ENCODE data around the gene NREP. TPM values are rescaled to one million over a fixed set of nuclear protein-coding genes. Genes with fewer than 3 reads are reported as not detected.

The NREP gene
- total and polyA plus RNA-seq, 2 experiments from 2014 or later = 260 to 300 TPM

- TF ChIP-seq ZNF462 (CRISPR knock-in tag; IDR thresholded peaks at IDR 0.05) (no peak), ETS1 (IDR thresholded peaks at IDR 0.05) (no peak)
These were observed 12.5 kb downstream of the NREP start (continued) for GRCh38 chr5:111744455-111744854.

GRCh38 chr5:111743988-111744387 is 13.0 kb downstream of the NREP start:
- no peak overlapping the region for H3K27ac ChIP-seq (ENCODE audit: low read depth)
- peak overlapping the region; percentile 21; the same call in 1 of the 2 replicates for H3K4me2 ChIP-seq
- TF ChIP-seq REST (IDR thresholded peaks at IDR 0.05; ENCODE audit: unreplicated experiment) = no peak
- no peak for TF ChIP-seq ETS1 (IDR thresholded peaks at IDR 0.05)

More at GRCh38 chr5:111743988-111744387, 13.0 kb downstream of the NREP start:
- Mint-ChIP-seq H3K4me3 (no peak overlapping the region), H3K36me3 (ENCODE audit: low read depth) (peaks cover 5% of the 10 kb centered on the region; the same call in 2 of the 3 replicates), H3K27ac (peak overlapping the region; percentile 20; the same call in 1 of the 2 replicates), H3K27me3 (ENCODE audit: insufficient read depth, low read depth, poor library complexity) (peaks cover 6% of the 10 kb centered on the region), H3K9me3 (no peaks in the 10 kb centered on the region), H3K4me1 (peaks cover 87% of the 10 kb centered on the region)
- ATAC-seq (no peak), DNase-seq (ENCODE audit: low spot score) (no peak)
- Histone ChIP-seq H3K4me3 (no peak overlapping the region), H3K79me2 (replicated peaks; ENCODE audit: insufficient read depth) (peaks cover 100% of the 10 kb centered on the region), H3F3A (replicated peaks; ENCODE audit: low read depth) (no peaks in the 10 kb centered on the region), H3K27me3 (ENCODE audit: insufficient read depth) (no peaks in the 10 kb centered on the region), H2AFZ (no peak overlapping the region), H3K4me1 (ENCODE audit: insufficient read depth) (peaks cover 69% of the 10 kb centered on the region), H3K9me2 (ENCODE audit: insufficient read depth) (no peaks in the 10 kb centered on the region), H4K20me1 (replicated peaks; ENCODE audit: insufficient read depth) (peaks cover 8% of the 10 kb centered on the region; the same call in 1 of the 2 replicates), H3K36me3 (ENCODE audit: insufficient read depth) (no peaks in the 10 kb centered on the region)

Data from GM23338 (cell line).